ENCODE data around the gene GNAQ.
"Not testable (repeated sequence)": the region's sequence is repeated elsewhere in the genome, so short reads cannot be mapped to it uniquely, and the experiment has no call there.

The GNAQ gene

DNA sequence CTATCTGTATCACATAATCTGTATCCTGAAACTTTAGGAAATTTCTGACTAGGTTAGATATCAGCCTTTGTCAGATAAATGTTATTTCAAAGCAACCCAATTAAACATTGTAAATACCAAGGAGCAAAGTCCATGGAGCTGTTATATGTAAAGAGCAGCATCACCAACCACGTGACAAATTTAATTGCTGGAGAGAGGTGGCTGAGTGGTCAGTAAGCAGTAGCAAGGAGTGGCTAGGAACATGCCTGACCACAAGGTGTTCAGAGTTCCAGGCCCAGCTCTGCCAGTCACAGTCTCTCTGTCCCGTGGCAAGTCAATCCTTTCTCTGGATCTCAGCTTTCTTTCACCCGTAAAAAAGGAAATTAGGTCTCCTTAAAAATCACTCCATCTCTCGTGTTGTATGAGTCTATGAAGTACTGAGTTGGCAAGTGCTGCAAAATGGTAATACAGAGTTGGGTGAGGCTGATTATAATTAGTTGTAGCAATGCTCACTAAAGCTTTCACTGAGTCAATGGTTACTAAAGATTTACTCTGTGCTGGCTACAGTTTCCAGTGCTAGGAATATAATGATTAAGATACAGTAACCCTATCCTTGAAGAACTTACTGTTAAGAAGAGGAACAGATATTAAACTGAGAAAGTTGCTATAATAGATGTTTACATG, 166.1 kb downstream of the GNAQ start:
- no peak for DNase-seq

DNA sequence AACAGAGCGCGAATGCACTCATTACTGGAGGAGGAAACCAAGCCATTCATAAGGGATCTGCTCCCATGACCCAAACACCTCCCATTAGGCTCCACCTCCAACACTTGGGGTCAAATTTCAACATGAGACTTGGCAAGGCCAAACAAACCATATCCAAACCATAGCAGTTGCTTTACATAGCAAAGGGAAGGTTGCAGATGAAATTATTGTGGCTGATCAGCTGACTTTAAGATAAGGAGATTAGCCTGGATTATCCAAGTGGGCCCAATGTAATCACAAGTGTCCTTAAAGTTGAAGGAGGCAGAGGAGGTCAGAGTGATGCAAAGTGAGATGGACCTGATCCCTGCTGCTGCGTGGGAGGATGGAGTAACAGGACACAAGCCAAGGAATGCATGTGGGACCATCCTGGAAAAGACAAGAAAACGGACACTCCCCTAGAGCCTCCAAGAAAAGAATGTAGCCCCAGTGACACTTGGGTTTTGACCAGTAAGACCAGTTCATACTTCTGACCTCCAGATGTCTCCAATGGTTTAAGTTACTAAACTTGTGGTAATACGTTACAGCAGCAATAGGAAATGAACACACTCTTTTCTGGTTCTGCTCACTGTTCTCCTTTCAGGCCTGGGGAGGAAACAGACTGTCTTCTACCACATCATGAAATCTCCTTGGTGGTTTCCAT, 167.3 kb downstream of the GNAQ start:
- peak; percentile 72 for DNase-seq

DNA sequence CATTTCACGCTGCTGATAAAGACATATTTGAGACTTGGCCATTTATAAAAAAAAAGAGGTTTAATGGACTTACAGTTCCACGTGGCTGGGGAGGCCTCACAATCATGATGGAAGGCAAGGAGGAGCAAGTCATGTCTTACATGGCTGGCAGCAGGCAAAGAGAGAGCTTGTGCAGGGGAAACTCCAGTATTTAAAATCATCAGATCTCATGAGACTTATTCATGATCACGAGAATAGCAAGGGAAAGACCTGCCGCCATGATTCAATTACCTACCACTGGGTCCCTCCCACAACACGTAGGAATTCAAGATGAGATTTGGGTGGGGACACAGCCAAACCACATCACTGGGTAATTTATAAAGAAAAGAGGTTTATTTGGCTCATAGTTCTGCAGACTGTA, 168.0 kb downstream of the GNAQ start:
- DNase-seq = not testable (repeated sequence)

DNA sequence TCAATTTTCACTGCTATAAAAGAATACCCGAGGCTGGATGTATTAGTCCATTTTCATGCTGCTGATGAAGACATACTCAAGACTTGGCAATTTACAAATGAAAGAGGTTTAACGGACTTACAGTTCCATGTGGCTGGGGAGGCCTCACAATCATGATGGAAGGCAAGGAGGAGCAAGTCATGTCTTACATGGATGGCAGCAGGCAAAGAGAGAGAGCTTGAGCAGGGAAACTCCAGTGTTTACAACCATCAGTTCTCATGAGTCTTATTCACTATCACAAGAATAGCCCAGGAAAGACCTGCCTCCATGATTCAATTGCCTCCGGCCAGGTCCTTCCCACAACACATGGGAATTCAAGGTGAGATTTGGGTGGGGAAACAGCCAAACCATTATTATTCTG, 170.7 kb downstream of the GNAQ start:
- DNase-seq = not testable (repeated sequence)

DNA sequence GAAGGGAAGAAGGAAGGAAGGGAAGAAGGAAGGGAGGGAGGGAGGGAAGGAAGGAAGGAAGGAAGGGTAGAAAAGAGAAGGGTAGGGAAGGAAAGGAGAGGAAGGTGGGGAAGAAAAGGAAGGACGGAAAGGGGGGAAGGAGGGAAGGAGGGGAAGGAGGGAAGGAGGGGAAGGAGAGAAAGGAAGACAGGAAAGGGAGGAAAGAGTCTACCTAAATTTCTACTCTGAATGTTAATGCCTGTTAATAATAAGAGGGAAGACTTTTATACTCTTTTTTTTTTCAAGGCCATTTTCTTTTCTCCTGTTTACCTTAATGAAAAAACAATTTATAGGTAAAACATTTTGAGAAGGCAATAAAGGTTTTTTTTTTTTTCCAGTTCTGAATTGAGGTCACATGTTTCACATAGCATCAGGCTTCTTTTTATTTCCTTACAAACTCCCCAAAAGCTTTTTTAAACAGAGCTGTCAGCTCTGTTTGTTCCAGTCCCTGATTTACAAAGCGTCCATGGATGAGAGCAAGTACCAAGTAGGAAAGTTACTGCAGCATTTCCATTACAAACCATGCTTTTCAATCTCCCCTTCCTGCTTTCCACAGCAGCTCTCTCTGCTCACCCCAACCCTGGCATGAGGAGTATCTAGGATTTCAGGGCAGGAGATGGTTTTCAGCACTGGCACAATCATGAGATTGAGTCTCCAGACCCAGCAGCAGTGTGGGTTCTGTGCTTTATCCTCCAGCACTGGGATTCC, 173.9 kb downstream of the GNAQ start:
- no peak for DNase-seq

DNA sequence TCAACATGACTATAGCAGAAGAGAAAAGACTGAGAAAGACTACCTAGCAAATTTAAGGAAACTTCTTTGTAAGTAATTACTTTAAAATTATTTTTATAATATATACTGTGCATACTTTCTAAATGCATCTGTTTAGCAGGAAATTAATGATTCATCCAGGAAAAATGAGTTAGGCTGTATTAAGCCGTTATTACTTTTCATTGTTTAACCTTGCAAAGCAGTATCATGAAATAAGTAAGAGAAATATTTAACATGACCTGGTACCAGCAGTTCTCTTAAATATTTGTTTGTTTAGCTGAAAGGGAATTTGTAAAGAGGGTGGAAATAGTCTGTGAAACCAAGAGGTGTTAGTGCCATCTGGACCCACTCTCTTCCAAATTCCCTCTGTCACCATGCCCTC, 175.0 kb downstream of the GNAQ start:
- no peak for DNase-seq

DNA sequence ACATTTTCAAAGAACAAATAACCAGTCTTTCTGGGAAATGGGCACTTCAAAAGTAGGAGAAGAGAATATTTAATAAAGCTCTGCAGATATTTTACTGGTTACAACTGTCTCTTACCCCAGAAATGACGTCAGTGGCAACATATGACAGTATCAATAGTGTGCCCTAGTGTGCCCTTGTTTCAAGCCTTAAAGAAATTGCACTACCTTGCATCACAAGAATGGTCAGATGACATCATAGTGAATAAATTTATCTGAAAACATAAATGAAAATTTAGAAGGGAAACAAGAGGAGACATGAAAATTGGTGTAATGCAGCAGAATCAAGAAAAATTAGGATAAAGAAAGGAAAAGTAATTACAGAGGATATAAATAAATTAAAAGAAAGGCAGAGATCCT, 176.7 kb downstream of the GNAQ start:
- DNase-seq = no peak

DNA sequence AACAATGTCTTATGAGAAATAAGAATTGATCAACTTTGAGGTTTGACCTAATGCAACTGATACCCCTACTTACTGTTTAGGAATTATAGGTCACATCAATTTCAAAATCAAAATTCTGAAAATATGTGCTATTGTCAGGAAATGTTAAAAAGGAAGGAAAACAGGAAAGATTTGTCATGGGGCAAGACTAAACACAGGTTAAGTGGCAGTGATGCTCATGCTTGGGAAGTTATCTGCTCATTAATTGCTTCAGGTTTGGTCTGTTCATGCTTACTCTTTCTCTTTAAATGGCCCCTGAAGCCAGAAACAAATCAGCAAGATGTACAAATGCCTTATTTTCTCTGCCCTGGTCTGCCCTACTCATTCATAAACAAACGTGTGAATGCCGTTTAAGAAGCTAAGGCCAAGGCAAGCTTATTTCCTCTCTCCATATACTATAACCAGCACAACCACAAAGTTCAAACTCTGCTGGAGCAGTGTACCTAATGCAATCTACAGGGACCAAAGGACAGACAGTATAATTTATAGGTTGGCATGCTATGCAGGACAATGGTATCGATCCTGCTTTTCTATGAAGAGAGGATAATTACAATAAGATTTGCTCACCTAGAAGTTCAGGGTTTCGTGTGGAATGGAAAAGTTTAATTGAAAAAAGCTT, 177.2 kb downstream of the GNAQ start:
- no peak for DNase-seq

DNA sequence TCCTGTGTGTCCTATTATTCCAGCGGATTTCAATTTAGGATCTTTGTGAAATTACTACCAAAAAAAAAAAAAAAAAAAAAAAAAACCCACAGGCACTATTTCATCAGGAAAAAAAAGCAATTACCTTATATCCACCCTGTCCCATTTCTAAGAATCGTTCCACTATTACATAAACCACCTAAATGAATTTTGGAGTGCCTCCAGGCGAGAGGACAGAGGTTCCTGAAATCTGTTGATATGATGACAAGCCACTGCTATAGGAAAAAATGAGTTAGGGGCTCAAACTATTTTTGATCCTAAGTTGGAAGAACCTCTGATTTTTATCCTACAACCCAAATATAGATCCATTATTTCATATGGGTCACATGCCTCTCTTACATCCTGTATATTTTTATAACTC, 177.9 kb downstream of the GNAQ start:
- no peak for DNase-seq

DNA sequence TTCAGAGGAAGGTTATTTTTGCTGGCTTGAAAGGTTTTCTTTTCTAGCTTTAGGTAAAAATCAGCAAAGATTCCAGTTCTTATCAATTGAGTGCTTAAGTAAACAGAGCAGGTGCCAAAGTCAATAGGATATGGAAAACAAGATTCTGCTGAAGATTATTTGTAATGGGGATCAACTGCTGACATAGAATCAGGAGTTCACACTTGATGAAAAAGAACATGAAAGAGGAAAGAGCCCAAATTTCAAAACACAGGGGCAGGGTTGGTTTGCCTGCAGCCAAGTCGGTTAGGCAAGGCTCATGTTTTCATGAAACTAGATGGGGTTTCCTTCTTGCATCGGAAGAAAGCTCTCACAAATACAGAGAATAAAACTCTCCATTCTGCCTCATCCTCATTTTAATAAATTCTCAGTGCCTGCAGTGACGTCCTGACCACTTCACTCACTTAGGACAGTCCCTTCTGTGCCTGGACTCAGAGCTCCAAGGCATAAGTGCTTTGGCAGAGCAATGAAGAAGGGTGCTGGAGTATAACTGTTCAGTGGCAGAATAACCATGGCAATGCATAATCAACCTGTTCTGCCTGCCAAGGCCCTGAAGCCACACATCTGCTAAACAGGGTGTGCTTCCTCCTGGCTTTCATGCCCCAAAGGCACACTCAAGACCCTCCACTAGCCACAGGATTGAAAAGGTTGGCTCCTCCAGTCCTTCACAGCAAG, 179.6 kb downstream of the GNAQ start:
- DNase-seq = peak; percentile 63

DNA sequence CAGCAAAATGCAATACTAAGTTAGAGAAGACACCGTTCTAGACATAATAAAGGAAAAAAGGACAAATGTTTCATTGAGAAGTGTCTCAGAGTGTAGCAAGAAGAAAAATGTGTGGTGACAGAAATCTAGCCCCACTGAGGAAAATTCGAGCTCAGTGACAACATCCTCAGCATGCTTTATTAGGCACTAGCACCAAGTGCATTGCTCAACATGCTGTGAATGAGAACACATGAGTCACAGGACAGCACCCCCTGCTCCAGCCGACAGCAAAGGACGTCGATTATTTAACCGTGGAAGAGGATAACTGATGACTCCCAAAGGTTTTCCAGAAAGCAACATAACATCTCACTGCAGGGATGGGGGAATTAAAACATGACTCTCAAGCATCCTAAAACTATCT, 182.7 kb downstream of the GNAQ start:
- DNase-seq = peak; percentile 86

DNA sequence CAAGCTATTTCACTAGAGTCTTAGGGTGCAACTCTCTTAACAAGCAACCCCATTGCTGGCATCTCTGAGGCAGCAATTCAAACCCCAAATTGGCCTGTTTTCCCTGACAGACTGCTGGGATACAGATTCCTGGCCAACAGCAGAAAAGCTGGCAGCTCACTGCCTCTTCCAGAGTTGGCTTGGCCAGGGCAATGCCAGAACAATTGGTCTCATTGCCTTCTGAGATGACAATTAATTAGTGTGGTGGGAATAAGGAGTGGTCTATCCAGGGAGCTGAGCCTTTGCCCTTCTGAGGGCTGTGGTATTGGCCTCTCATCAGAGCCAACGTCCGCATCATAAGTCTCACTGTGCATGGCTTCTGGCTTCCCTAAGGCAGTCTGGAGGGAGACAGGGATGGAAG, 183.2 kb downstream of the GNAQ start:
- no peak for DNase-seq

DNA sequence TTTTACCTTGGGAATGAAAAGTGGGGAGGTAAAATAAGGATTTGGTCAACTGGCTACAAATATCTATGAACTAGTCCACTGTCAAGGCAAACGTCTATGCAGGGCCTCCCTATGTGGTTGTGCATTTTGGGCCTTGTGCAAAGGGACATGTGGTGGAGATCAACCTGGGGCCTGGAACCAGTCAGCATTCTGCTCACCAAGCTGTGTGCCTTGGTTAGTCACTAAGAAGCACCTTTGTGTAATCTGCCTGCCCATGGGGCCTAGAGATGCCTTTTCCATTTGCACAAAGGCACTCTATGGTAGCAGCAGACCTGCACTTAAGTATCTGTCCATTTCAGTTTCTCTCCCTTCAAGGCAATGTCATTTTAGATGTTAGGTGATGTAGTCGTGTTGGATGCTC, 184.0 kb downstream of the GNAQ start:
- no peak for DNase-seq

DNA sequence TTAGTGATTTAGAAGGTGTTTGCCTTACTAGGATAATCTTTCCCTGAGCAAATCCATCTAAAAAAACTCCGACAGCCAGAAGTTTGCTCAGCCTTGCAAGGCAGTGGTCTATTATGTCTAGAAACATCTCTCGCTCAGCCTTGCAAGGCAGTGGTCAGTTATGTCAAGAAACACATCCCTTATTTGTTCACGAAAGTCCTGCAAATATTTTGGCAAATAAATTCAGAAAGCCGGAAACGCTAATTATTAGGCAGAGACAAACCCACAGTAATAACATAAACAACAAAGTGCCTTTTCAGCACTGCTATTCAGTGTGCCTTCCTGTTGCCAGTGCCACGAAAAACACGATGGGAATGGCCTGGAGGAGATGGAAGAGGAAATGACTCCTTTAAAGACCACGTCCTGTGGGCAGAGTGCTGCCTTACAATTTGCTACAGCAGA, 184.5 kb downstream of the GNAQ start:
- DNase-seq = no peak

DNA sequence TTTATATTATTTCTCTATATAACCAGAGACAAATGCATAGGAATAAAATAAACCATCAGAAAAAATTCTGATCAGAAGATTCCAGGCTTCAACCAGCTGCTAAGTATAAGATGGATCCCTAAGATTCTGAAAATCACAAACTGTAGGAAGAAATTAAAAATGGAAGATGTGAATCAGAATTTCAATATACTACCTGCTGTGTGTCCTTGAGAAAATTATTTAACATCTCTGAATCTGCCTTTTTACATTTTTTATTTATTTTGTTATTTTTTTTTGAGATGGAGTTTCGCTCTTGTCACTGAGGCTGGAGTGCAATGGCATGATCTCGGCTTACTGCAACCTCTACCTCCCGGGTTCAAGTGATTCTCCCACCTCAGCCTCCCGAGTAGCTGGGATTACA, 187.2 kb downstream of the GNAQ start:
- DNase-seq = no peak

DNA sequence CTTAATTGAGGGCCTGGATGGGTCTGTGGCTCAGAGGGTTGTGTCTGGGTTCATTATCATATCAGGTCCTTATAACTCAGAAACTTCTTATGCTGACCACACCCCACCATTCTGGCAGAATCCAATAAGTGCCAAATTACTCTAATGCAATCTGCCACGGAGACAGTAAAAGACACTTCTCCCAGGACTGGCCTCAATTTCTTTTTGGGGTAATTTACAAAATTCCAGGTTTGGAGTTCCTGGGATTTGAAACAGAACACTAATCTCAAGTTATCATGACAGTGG, 187.8 kb downstream of the GNAQ start:
- DNase-seq = no peak

DNA sequence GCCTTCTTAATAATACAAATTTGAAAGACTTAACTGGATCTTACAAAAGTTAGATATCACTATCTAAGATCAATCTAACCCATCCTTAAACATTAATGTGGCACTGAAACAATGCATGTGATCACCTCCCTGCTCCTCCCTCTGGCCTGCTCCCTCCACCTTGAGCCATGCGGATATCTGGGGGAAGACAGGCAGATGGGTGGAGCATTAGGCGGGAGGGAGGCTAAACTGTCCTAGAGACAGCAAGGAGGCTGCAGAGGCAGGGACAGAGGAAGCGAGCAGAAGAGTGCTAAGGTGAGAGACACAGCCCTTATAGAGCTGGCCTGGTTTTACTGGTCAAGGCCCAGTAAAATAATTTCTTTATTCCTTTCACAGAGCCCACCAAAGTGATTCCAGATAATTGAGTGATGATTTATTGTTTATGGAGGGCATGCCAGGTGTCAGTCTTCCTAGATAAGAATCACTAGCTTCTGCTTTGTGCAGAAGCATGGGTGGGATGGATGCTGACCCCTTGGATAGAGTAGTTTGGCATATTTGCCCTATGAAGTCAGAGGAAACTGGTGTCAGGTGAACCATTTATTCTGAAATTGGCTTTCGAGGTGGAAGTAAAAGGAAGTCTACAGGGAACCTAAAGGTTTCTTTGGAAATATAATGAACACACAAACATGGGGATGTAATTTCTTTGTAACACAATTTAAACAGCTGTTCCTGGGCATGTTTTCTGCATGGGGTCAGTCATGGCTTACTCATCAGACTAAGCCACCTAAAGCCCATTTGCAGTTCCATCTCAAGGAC, 188.3 kb downstream of the GNAQ start:
- DNase-seq = no peak

DNA sequence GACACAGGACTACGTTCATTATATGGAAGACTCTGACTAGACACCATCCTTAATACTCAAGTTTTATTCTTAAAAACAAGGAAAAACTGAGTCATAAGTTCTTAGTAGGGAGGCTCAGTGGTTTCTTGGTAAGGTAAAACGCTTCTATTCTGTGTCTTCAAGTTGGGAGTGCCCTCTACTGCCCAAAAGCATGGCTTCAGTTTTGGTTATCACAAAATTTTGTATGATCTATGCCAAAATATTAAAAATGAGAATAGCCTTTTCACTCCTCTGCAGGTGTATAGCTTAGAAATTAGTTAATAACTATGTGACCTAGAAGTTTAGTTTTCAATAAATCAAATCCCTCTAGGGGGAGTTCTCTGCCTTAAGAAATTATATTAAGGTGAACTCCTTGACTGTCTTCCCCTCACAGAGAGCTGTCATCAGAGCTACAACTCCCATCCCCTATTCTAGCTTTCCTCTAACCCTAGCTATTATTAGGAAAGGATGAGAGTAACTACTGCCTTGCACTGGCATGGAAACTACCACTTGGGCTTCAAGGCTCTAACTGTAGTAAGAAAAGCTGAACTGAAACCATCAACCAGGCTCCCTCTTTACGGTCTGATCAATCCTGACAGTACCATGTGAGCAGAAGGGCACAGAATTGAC, 189.7 kb downstream of the GNAQ start:
- DNase-seq = peak; percentile 60

DNA sequence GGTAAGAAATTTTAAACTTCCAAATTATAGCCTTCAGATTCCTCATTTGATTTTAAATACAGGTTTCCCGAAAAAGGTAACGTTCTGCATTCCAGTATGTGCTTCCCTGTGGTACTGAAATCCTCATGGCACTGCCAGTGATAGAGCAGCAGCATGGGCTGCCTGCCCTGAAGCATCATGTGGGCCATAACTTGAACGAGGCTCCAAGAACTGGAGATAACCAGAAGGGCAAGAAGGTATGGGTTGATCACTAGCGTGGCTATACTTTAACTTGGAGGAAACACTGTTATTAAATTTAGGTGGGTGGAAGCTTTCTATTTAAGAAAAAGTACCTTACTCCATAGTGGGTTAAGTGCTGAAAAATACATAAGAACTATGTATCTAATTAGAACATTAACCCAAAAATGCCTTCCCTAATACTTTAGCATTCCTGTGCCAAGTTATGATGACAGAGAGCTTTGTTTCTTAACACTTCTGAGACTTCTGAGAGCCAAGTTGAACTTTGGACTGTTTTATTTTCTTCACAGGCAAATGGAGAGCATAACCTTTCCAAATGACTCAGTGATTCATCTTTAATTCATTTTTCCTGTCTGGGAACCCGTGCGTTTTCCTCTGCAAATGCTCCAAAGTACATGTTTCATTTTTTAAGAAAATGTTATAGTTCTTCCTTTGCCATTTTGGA, 192.0 kb downstream of the GNAQ start:
- DNase-seq = no peak

DNA sequence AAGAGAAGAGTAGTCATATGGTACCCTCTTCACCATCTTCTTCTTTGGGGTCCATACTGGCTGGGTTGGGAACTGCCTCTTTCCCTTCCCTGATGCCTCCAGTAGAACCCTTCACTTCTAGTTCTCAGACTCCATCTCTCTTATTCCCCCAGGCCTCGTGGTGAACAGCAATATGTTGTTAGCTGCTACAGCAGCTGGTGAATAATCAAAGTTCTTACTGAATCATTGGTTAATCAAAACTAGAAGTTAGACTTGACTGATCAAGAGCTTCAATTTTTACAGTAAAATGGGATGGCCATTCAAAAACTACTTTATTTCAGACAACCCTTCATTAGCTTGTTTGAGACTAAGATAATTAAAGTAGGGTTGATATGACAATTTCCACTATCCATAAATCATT, 192.6 kb downstream of the GNAQ start:
- DNase-seq = no peak

DNA sequence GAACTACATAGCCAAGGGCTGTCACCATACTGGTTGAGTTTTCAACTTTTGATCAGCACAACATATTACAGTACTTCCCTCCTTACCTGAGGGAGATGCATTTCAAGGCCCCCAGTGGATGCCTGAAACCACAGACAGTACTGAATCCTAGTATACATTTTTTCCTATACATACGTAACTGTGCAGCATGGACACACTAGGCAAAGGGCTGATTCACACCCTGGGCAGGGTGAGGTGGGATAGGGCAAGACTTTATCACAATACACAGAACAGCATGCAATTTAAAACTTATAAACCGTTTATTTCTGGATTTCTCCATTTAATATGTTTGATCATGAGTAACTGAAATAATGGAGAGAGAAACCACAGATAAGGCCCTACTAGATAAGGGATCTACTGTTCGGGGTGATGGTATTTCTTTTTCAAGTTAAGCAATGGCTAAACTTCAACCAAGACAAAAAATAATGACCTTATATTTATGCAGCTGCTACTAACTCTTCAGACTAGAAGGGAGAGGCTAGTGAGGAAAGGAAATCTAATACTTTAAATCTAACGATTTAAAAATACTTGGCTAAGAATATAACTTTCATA, 196.6 kb downstream of the GNAQ start:
- no peak for DNase-seq

Data from suppressor macrophage treated with lipopolysaccharide for 4 hours (primary cell).